GM10248 (cell line): ENCODE measurements around the gene FBXO42.

Source experiments
- CTCF ChIA-PET: fragments of 300-600 bp; sonication (Branson Sonifier 250); formaldehyde crosslinking; extraction: SDS; loops from one replicate; lab custom pipeline; 2021; ENCODE audit warnings: antibody characterized with exemption; lab: Yijun Ruan, JAX
- POLR2A ChIA-PET: fragments of 350-650 bp; sonication (Branson Sonifier 250); formaldehyde crosslinking; extraction: SDS; loops from one replicate; lab custom pipeline; 2020; ENCODE audit warnings: antibody characterized with exemption; lab: Yijun Ruan, JAX
- DNase-seq: peaks from one replicate; pipeline ENCODE4 v3.0.0; 2012; ENCODE audit errors: extremely low spot score
- CTCF ChIP-seq: IDR thresholded peaks from 2 replicates; pipeline ENCODE4 v1.5.1; 2012; ENCODE audit warnings: mild to moderate bottlenecking, low read depth; ENCODE audit errors: extremely low read depth, missing control alignments, control extremely low read depth

Gene FBXO42

DNA sequence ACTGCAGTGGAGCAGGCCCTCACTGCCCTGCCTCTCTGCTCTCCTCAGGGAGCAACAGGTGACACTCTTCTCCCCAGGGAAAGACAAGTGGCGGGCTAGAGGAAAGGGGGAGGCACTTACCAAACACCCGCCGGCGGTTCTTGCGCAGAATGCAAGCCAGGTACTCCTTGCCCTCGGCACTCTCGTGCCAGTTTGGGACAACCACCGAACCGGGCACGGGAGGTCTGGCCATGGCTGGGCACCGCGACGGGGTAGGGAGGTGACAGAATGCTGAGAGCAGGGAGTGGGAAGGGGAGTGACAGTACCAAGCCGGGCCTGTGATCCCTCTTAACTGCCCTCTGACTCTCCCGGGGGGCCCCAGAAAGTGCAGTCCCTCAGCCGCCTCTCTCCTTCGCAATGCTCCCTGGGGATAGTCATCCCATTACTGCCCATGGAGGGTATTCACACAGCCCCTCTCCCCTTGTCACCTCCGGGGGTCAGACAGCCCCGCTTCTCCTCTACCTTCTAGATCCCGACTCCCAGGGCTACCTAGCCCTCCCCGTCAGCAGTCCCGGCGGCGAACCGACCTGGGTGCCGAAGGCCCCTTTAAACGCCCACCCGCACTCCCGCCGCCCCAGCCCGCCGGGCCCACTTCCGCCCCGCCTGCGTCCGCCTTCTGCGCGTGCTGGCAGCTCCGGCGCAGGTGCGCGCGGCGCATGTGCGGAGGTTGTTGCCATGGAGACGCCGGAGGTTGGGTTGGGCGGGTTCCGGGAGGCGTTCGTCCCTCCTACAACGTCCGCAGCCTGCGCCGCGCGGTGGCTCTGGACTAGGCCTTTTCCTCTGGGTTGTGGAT lies 115.6 kb downstream of the FBXO42 start, which contains the start of gene CPLANE2:
TSS of gene CPLANE2 (minus strand) at position 673 of the 832 bp plus-strand sequence. CDS start at position 232, 441 bp downstream.
- CTCF ChIA-PET, result interaction anchor here (1.1 to 4.0 kb wide), 6 partner anchors 8 to 157 kb away, joined by 3 to 24 read pairs (median 7); no protein-coding TSS in a partner anchor
- POLR2A ChIA-PET, result interaction anchor here (1.8 kb wide), 1 partner anchor 19 kb away, joined by 9 read pairs; no protein-coding TSS in a partner anchor
- peak; percentile 10 for TF ChIP-seq CTCF
- DNase-seq, result peak; percentile 97

DNA sequence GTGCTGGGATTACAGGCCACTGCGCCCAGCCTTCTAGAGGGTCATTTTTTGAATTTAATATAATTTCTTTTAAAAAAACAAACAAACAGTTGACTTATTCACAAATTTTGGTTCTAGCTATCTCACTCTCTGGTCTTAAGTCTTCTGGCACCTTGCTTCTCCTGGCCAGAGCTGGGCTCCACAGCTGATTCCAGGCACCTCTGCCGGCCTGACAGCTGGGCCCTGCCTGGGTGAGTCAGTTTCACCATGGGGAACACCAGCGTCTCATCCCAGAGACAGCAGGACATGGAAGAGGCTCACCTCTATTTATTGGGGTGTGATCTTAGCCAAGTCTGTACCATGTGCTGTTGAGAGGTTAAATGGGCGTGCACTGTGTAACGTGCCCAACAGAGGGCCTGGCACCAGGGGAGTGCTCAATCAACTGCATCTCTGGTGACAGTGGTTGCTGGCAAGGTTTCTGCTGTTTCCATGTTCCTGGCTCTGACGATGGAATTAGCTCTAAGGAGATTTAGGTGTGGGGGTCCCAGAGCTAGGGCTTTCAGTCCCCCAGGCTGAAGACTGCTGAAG lies 116.3 kb downstream of the FBXO42 start:
- CTCF ChIA-PET, result interaction anchor here (0.9 to 4.0 kb wide), 5 partner anchors 9 to 162 kb away, joined by 3 to 24 read pairs (median 9); no protein-coding TSS in a partner anchor
- DNase-seq, result peak; percentile 54

GRCh38 chr1:16235347-16235746 lies 116.9 kb downstream of the FBXO42 start:
- ChIA-PET POLR2A (no interaction called here), CTCF (interaction anchor here (0.9 to 4.0 kb wide), 3 partner anchors 9 to 161 kb away, joined by 3 to 24 read pairs (median 19); no protein-coding TSS in a partner anchor)
- no peak for DNase-seq
- TF ChIP-seq CTCF, result no peak

More for the DNA sequence above, 116.3 kb downstream of the FBXO42 start:
- TF ChIP-seq CTCF, result peak; percentile 23
- POLR2A ChIA-PET, result interaction anchor here (1.8 kb wide), 1 partner anchor 18 kb away, joined by 9 read pairs; no protein-coding TSS in a partner anchor

DNA sequence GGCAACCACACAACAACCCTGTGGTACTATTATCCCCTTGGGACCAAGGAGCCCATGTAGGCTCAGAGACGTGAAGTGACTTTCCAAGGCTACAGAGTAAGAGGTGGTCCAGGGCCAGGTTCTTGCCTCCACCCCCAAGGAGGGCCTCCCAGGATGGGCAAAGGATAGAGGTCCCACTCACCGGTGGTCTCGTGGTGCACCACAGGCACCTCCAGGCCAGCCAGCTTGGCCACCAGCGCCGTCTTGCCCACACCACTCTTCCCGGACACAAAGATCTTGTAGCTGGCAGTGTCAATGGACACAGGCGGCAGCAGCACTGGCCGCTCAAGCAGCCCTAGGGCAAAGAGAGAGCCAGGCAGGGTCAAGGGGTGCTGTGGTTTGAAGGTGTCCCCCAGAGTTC lies 118.8 kb downstream of the FBXO42 start:
- ChIA-PET CTCF (interaction anchor here (1.2 to 3.7 kb wide), 4 partner anchors 11 to 156 kb away, joined by 3 to 24 read pairs (median 5); no protein-coding TSS in a partner anchor), POLR2A (no interaction called here)
- DNase-seq, result no peak
- no peak for TF ChIP-seq CTCF

GRCh38 chr1:16232316-16232710 lies 120.0 kb downstream of the FBXO42 start:
- DNase-seq, result no peak
- CTCF ChIA-PET, result interaction anchor here (1.2 kb wide), 1 partner anchor 12 kb away, joined by 7 read pairs; no protein-coding TSS in a partner anchor
- POLR2A ChIA-PET, result no interaction called here
- no peak for TF ChIP-seq CTCF
